Inflammatory macrophage treated with lipopolysaccharide for 4 hours (primary cell): ENCODE results near the gene ADARB2.

Experiments
- DNase-seq: peaks from one replicate; pipeline ENCODE4 v3.0.0-alpha.2; 2020

The ADARB2 gene

DNA sequence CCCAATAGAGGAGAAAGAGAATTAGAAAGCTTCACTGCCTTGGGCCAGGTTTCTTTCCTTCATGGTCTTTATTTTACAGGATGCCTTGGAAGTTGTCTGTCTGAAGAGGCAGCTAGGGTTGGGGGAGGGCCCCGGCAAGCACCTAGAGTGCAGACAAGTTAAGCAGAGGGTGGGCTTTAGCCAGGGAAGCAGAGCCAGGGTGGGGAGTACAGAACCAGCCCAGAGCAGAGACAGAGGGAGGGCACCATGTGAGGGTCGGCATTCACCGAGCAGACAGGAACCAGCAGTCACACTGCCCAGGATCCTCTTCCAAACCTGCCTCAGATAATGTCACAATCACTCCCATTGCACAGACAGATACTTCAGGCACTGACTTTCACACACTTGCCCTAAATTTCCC, 75.9 kb downstream of the ADARB2 start:
- DNase-seq = no peak

DNA sequence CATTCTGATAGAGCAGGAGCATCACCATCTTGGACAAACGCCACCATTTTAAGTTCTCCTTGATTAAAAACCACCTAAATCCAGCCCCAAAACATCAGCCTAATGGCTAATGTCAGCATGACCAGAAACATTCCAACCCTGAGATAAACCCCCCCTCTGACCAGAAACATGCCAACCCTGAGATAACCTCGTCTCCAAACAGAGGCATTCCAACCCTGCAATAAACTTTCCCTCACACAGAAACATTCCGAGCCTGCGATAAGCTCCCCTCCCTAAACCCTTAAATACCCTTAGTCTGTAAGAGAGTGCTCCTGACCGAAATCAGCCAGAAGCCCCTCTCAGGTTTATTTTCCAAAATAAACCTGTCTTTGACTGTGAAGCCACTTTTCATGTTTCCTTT, 76.5 kb downstream of the ADARB2 start:
- DNase-seq = no peak

DNA sequence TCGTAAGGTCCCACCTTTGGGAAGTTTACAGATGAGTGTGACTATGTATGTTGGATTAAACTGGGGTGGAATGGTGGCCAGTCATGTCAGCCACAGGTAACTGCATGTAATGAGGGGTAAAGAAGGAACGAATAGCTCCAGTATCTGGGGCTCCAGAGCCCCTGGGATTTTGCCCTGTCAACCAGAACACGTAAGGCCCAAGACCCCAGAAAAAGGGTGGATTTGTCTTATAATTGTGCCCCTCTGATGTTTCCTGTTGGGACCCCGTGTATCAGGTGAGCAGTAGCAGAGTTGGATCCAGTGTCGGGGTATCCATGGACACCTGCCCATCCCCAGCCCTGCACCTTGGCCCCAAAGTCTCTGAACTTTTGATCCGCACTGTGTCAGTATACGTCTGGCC, 76.9 kb downstream of the ADARB2 start:
- no peak for DNase-seq

- no peak for DNase-seq
Measured at GRCh38 chr10:1659221-1659791, 78.0 kb downstream of the ADARB2 start.

GRCh38 chr10:1658658-1659057, 78.7 kb downstream of the ADARB2 start:
- no peak for DNase-seq

GRCh38 chr10:1657479-1657878, 79.8 kb downstream of the ADARB2 start:
- DNase-seq = no peak

GRCh38 chr10:1655367-1655766, 82.0 kb downstream of the ADARB2 start:
- DNase-seq = no peak

GRCh38 chr10:1654811-1655356, 82.4 kb downstream of the ADARB2 start:
- no peak for DNase-seq

- DNase-seq = no peak
Measured at GRCh38 chr10:1654247-1654646, 83.1 kb downstream of the ADARB2 start.

- no peak for DNase-seq
Measured at GRCh38 chr10:1653321-1653720, 84.0 kb downstream of the ADARB2 start.

DNA sequence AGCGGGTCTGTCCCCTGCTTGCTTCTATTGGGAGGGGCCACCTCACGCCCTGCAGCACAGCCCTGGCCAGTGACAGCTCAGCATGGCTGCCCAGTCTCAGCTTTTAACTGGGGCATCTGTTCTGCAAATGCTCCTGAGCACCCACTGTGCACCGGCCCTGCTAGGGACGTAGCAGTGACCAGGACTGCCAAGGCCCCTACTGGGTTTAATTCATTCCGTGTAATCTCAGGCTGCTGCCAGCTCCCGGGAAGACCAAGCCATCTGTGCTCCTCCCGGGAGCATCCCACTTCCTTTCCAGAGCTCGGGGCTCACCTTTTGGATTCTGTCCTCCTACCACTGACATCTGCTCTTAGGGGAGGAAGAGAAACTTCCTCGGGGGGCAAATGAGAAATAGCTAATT, 85.2 kb downstream of the ADARB2 start:
- DNase-seq = no peak

DNA sequence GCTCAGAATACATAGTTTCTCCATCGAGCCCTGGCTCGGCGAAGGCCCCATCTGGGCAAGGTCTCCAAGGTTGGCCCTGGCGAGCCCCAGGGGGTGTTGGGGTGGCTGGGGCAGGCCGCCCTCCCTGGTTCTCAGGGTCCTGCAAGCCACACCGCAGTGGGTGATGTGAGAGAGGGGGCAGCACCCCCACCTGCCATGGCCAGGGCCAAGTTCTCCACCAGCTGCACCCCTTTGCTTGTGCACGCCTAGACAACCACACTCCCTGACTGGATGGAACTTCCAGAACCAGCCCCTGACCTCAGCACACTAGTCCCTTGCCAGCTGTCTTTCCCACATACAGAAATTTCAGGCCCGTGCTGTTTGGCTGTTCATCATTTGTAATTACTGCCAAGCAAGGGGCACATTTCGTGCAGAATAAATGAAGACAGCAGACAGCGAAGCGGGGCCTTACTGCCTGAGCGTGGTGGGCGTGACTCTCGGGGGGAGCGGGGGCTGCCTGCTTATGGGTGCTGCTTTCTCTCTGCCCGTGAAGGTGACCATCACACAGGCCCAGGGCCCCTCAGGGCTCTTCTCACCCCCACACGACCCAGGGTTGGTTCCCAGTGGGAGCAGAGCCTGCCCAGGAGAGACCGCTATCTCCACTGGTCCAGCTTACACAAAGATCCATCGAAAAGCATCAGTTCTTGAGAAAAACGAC, 85.9 kb downstream of the ADARB2 start:
- no peak for DNase-seq

- DNase-seq = no peak
Measured at GRCh38 chr10:1650542-1651269, 86.6 kb downstream of the ADARB2 start.

DNA sequence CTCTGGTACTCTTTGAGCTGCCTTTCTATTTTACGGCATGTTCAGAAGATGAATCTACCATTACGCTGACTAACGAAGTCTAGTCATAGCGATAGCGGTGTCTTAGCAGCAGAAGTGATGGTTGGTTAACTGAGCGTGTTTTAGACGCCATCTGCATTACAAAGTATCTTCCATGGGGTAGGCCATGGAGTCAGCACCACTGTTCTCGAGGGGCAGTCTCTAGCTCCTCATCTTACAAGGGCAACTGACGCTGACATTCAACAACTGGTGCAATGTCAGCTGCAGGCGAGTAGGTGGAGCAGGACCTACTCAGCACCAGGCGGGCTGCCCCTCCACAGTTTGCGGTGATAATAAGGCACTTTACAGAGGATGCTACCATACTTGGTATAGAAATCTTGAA, 88.7 kb downstream of the ADARB2 start:
- DNase-seq = no peak

DNA sequence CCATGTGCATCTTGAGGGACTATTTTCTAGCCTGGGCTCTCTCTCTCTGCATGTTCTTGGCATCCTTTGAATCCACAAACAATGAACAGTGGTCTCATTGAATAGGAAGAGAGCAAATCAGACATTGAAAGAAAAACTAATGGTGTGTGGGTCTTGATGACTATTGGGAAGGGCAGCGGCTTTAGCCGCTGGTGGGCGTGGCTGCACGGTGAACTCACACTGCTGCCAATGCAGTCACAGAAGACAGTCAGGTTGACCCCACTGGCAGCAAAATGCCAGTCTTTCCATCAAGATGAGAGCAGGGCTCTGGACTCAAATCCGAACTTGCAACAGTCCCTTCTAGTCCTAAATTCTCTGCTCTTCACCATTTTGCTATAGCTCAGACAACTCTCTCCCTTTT, 91.0 kb downstream of the ADARB2 start:
- no peak for DNase-seq

DNA sequence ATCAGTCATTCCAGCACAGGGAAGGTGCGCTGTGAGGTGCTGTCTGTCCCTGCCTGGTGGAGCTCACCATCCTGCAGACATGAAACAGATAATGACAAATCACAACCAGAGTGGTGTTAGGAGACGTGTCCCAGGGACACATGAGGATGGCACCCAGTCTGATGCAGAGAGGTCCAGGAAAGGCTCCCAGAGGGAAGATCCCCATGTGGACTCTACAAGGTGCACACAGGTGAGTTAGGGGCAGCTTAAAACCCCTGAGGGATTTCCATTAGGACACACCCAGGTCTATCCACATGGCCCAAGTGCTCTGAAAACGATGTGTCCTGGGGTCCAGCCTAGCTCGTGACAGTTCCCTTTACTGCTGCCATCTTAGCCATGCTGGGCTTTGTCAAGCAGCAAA, 91.4 kb downstream of the ADARB2 start:
- no peak for DNase-seq

GRCh38 chr10:1644191-1644711, 93.1 kb downstream of the ADARB2 start:
- DNase-seq = no peak

DNA sequence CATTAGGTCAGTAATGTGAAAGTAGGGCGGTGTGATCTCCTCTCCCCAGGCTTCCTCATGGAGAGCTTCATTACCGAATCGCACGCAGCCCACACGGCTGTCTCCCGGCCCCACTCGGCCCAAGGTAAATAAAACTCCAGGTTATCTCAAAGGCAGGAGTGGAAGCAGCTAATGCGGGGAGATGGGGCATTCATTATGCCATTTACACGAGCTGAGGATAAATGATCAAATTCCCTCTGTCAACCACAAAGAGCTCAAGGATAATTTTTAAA, 93.5 kb downstream of the ADARB2 start:
- DNase-seq = no peak

- DNase-seq = no peak
Measured at GRCh38 chr10:1643161-1643907, 94.0 kb downstream of the ADARB2 start.

- DNase-seq = no peak
Measured at GRCh38 chr10:1642600-1643160, 94.6 kb downstream of the ADARB2 start.

DNA sequence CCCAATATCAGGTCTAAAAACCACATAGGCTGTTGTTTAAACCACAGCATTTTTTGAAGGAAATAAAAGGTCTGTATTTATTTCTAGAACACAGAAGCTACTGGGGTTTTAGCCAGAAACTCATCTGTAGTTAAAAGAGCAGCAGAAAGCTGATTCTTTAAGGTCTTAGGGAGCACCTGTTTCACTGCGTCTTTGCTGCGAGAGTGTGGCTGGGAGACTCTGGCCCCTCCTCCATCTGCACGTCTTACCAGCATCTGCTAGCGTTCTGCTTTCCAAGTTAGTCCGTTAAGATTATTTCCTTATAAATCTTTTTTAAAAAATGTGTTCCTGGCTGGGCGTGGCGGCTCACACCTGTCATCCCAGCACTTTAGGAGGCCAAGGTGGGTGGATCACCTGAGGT, 95.9 kb downstream of the ADARB2 start:
- DNase-seq = no peak

- no peak for DNase-seq
Measured at GRCh38 chr10:1638889-1639419, 98.4 kb downstream of the ADARB2 start.

DNA sequence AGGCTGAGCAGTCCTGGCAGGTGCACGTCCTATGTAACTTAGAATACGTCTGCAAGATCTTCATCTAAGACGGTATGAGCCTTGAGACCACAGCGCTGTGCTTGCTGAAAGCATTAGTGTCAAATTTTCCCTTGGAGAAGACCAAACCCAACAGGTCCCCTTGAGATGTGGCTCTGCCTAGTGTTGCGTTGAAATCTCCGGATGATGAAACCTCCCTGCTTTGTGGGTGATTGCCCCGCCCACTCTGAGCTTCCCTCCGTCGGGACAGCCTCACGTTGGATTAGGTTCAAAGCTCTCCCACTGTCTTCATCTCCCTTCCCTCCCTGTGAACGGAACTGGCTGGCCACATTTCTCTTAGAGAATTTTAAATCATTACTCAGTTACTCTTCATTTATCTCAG, 102.0 kb downstream of the ADARB2 start:
- DNase-seq = no peak
